ENCODE data around the gene NFYA.

DNA sequence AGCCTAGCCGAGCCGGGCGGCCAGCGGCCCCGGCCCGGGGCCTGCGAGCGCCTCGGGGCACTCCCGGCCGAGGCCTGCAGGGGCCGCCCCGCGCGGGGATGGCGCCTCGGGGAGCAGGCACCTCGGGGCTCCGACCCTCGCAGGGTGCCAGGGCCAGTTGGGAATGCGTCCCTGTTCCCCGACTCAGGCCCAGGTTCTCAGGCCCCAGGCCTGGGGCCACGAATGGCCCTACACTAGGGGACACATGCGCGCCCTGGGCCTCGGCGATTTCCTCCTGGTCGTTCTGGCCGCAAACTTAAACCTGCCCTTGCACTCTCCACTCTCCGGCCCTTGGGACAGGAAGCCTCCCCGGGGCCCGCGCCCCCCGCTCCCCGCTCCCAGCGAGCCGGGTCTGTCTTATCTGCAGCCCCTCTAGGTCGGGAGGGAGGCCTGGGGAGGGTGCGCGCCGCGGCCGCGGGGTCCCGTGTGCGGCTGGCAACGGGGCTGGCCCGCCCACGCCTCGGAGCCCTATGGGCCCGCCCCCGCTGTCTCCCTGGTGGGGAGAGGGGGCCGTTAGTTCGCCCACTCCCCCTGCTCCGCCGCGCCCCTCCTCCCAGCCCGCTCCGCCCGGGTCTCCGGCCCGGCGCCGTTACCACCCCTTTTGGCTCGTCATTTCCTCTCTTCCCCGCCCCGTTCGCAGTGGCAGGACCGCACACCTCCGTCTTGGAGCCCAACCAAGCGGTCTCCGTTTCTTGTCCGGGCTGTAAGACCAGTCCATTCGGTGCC is 611 bp downstream of the NFYA start:
- TF ChIP-seq, protein P1, sequence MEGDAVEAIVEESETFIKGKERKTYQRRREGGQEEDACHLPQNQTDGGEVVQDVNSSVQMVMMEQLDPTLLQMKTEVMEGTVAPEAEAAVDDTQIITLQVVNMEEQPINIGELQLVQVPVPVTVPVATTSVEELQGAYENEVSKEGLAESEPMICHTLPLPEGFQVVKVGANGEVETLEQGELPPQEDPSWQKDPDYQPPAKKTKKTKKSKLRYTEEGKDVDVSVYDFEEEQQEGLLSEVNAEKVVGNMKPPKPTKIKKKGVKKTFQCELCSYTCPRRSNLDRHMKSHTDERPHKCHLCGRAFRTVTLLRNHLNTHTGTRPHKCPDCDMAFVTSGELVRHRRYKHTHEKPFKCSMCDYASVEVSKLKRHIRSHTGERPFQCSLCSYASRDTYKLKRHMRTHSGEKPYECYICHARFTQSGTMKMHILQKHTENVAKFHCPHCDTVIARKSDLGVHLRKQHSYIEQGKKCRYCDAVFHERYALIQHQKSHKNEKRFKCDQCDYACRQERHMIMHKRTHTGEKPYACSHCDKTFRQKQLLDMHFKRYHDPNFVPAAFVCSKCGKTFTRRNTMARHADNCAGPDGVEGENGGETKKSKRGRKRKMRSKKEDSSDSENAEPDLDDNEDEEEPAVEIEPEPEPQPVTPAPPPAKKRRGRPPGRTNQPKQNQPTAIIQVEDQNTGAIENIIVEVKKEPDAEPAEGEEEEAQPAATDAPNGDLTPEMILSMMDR (conservative IDR thresholded peaks at IDR 0.05) = no peak
- TF ChIP-seq EZH2 (IDR thresholded peaks at IDR 0.05; ENCODE audit: low read depth) = no peak
